ENCODE results near the gene RABL3. TPM values are rescaled to one million over a fixed set of nuclear protein-coding genes. Genes with fewer than 3 reads are reported as not detected.

The RABL3 gene
- polyA plus RNA-seq, 1 of the 3 experiments (the other 2 are of a cell fraction) = 2.2 TPM

GRCh38 chr3:120659834-120660233 is 82.5 kb downstream of the RABL3 start:
- no peak overlapping the region for H2AFZ ChIP-seq (ENCODE audit: low read depth)
- no peak overlapping the region for H3K4me2 ChIP-seq
- H3K27me3 ChIP-seq (ENCODE audit: insufficient read depth) = no peaks in the 10 kb centered on the region
- no peaks in the 10 kb centered on the region for H3K36me3 ChIP-seq (replicated peaks in 1 of 2; ENCODE audit: control insufficient read depth in 1 of 2, insufficient read depth in 2 of 2, low read length in 1 of 2)
- H3K9ac ChIP-seq = no peak overlapping the region
- no peaks in the 10 kb centered on the region for H4K20me1 ChIP-seq (ENCODE audit: insufficient read depth)
- POLR2A ChIA-PET = no interaction called here
- H3K79me2 ChIP-seq (ENCODE audit: insufficient read depth) = no peaks in the 10 kb centered on the region
- H3K4me3 ChIP-seq (ENCODE audit: low read depth in 2 of 2, low read length in 1 of 2) = no peak overlapping the region
- 53% methylated on average over 2 of the region's 2 CpGs for WGBS (ENCODE audit: low lambda C conversion rate)
- no peak overlapping the region for H3K27ac ChIP-seq (ENCODE audit: low read depth in 2 of 2, low read length in 1 of 2)
- CTCF ChIA-PET = no interaction called here
- H3K4me1 ChIP-seq (ENCODE audit: control insufficient read depth in 1 of 2, insufficient read depth in 2 of 2, low read depth in 1 of 2, low read length in 1 of 2) = peaks cover 0 to 5% of the 10 kb centered on the region in 2 experiments; a peak in 2 of 4 replicates
- no peaks in the 10 kb centered on the region for H3F3A ChIP-seq (replicated peaks; ENCODE audit: insufficient read depth)
- DNase-seq = no peak
- TF ChIP-seq ZBTB33 (IDR thresholded peaks at IDR 0.05; ENCODE audit: borderline replicate concordance, low read depth) (no peak), USF2 (IDR thresholded peaks at IDR 0.05; ENCODE audit: borderline replicate concordance, low read depth, low read length) (no peak), RFX5 (IDR thresholded peaks at IDR 0.05; ENCODE audit: low read length) (no peak), EP300 (IDR thresholded peaks at IDR 0.05; ENCODE audit: borderline replicate concordance in 1 of 2, low read depth in 1 of 2, low read length in 1 of 2) (no peak), IRF3 (IDR thresholded peaks at IDR 0.05; ENCODE audit: low read depth, low read length) (no peak), FOSL2 (IDR thresholded peaks at IDR 0.05; ENCODE audit: borderline replicate concordance, low read depth) (no peak), CHD2 (IDR thresholded peaks at IDR 0.05; ENCODE audit: low read length, partially characterized antibody) (no peak), REST (IDR thresholded peaks at IDR 0.05; ENCODE audit: low read depth, low read length) (no peak), YY1 (IDR thresholded peaks at IDR 0.05; ENCODE audit: low read depth) (no peak), MEF2A (IDR thresholded peaks at IDR 0.05; ENCODE audit: borderline replicate concordance, low read depth) (no peak), TAF1 (IDR thresholded peaks at IDR 0.05; ENCODE audit: borderline replicate concordance, low read depth, low read length) (no peak), PBX3 (IDR thresholded peaks at IDR 0.05) (no peak), RCOR1 (IDR thresholded peaks at IDR 0.05; ENCODE audit: low read length) (no peak)
- no peaks in the 10 kb centered on the region for H3K9me2 ChIP-seq
- no peaks in the 10 kb centered on the region for H3K9me3 ChIP-seq
